ENCODE results near the gene FOXS1.

The FOXS1 gene

DNA sequence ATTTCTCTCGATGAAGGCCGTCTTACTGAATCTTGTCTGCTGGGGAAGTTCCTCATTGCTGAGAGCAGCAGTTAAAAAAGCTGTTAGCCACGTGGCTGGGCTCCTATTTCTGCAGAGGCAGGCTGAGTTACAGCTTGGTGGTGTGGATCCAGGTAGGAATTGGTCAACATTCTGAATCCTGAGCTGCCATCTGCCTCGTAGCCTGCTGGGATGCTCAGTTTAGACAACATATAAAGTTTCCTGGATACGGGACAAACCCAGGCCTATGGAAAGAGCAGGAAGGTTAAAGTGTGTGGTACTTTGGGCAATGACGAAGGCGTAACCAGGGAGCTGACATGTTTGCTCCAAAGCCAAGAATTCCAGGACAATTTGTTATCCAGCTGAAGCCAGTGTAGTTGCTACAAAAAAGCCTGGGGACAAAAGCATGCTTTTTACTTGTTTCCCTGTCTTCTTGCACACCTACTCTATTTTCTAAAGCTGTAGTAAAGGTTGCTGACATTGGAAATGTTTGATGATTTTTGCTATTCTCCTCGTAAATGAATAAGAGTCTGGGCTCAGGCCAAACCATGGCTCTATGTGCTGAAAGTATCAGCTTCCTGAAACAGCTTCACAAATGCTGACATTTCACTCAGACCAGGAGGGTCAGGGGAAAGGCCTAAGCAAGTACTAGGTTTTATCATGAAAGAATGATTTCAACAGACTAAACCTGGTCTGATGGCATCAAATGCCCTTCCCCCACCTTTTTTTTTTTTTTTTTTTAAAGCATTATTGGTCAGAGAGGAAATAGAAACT, 38.6 kb downstream of the FOXS1 start:
- H3K27ac Mint-ChIP-seq, result no peak overlapping the region
- H3K27me3 Mint-ChIP-seq, result no peaks in the 10 kb centered on the region
- peaks cover 6% of the 10 kb centered on the region for H3K4me1 Mint-ChIP-seq

DNA sequence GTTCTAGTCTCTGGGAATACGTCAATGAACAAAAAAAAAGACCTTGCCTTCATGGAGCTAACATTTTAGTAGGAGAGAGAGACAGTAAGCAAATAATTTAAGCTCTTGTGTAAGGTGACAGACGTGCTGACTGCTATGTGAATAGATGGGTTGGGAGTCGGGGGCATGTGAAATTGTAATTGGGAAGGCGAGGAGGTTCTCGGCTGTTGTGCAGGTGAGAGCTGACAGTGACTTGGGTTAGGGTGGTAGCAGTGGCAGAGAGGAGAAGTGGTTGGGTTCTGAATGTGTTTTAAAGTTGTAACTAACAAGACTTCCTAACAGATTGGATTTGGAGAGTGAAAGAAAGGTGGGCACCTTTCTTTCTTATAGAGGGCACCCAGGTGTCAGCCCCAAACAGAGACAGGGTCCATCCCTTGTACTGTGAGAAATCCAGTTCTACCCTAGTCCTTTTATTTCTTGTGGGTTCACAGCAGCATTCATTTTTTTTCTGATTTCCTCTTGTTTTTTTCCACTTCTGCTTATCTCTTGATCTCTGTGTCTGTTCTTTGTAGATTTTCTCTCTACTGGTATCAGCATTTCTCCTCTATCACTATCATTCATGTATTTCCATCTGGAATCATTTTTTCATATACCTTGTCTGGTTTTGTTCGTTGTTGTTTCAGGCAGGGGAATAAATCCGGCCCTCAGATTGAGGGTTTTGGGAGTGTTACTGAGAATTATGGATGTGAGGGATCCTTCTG, 41.7 kb downstream of the FOXS1 start:
- no peak for ATAC-seq
- DNase-seq, result no peak
- no peak overlapping the region for H3K27ac Mint-ChIP-seq
- H3K4me3 Mint-ChIP-seq, result no peak overlapping the region
- no peaks in the 10 kb centered on the region for H3K27me3 Mint-ChIP-seq
- no peaks in the 10 kb centered on the region for H3K9me3 Mint-ChIP-seq
- H3K4me1 Mint-ChIP-seq, result peaks cover 6% of the 10 kb centered on the region

More for the DNA sequence above, 38.6 kb downstream of the FOXS1 start:
- H3K4me3 Mint-ChIP-seq, result no peak overlapping the region
- no peaks in the 10 kb centered on the region for H3K9me3 Mint-ChIP-seq
- ATAC-seq (no peak), DNase-seq (no peak)

DNA sequence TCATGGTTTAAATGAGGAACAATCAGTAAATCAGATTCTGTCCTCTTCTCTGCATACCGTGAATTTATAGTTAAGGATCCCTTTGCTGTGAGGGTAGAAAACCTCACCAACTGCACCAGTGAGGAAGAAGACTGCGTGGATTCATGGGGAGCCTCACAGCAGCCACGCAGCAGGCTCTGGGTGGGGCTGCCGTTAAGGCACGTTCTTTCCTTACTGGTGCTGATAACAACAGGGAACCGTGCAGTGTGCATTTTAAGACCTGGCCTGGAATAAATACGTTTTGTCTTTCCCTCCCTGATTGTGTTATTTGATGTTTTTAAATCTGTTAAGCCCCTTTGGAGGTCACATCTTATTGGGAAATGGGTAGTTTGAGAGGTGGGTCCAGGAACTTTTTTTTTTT, 43.9 kb downstream of the FOXS1 start:
- H3K4me1 Mint-ChIP-seq, result peaks cover 6% of the 10 kb centered on the region
- H3K9me3 Mint-ChIP-seq, result no peaks in the 10 kb centered on the region
- no peak overlapping the region for H3K27ac Mint-ChIP-seq
- DNase-seq (no peak), ATAC-seq (no peak)
- no peak overlapping the region for H3K4me3 Mint-ChIP-seq
- no peaks in the 10 kb centered on the region for H3K27me3 Mint-ChIP-seq

DNA sequence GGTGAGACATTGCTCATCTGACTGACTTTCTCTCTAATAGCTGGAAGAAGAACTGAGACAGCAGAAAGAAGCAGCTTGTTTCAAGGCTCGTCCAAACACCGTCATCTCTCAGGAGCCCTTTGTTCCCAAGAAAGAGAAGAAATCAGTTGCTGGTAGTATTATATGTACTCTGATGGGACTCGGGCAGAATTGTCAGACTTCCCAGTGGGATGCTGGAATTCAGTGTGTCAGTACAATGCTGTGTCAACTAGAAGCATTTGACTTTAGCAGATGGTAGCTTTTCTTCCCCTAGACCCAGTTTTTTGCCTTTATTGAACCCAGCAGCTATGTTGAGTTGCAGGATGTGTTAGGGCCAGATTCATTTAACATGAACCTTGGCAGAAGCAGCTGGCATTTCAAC, 48.0 kb downstream of the FOXS1 start:
- DNase-seq (no peak), ATAC-seq (no peak)
- H3K4me1 Mint-ChIP-seq, result no peaks in the 10 kb centered on the region
- H3K27me3 Mint-ChIP-seq, result no peaks in the 10 kb centered on the region
- H3K9me3 Mint-ChIP-seq, result no peaks in the 10 kb centered on the region
- H3K27ac Mint-ChIP-seq, result no peak overlapping the region
- H3K4me3 Mint-ChIP-seq, result no peak overlapping the region
